Spleen (tissue), 11 donors: Measurements from ENCODE around the gene ANKRD29. TPM values are rescaled to one million over a fixed set of nuclear protein-coding genes. Genes with fewer than 3 reads are reported as not detected.

ENCODE experiments used
- DNase-seq: peaks from one replicate; pipeline ENCODE4 v3.0.0-alpha.2; 2020
- H3K27ac ChIP-seq, 8 donors: fragments of 200-600 bp; sonication (generic) in 7 of 8; 1 replicate in 4 of 8; 2 replicates in 4 of 8; pipeline versions ENCODE4 v1.5.0 to v1.8.0; 2016 to 2021; ENCODE audit warnings: inconsistent platforms in 4 of 8, mild to moderate bottlenecking in 4 of 8, moderate library complexity in 1 of 8
- H3K27me3 ChIP-seq, 7 donors: fragments of 200-600 bp; sonication (generic) in 6 of 7; replicated peaks in 1 of 7; 1 replicate in 4 of 7; 2 replicates in 3 of 7; pipeline versions ENCODE4 v1.5.0 to v1.8.0; 2016 to 2021; ENCODE audit warnings: inconsistent platforms in 3 of 7, mild to moderate bottlenecking in 1 of 7
- H3K36me3 ChIP-seq, 6 donors: fragments of 200-600 bp; sonication (generic) in 5 of 6; 1 replicate in 4 of 6; 2 replicates in 2 of 6; pipeline versions ENCODE4 v1.5.0 to v1.8.0; 2016 to 2021; ENCODE audit warnings: inconsistent platforms in 2 of 6
- H3K4me1 ChIP-seq, 6 donors: fragments of 200-600 bp; sonication (generic) in 5 of 6; 1 replicate in 3 of 6; 2 replicates in 3 of 6; pipeline versions ENCODE4 v1.5.0 to v1.8.0; 2016 to 2021; ENCODE audit warnings: inconsistent platforms in 3 of 6
- H3K4me3 ChIP-seq, 8 donors: fragments of 200-600 bp; sonication (generic) in 7 of 8; 1 replicate in 4 of 8; 2 replicates in 4 of 8; pipeline versions ENCODE4 v1.5.0 to v1.8.0; 2016 to 2021; ENCODE audit warnings: inconsistent platforms in 4 of 8, mild to moderate bottlenecking in 4 of 8, moderate library complexity in 2 of 8
- H3K9me3 ChIP-seq, 8 donors: fragments of 200-600 bp; sonication (generic) in 7 of 8; 1 replicate in 4 of 8; 2 replicates in 4 of 8; pipeline versions ENCODE4 v1.5.0 to v1.8.0; 2016 to 2021; ENCODE audit warnings: inconsistent platforms in 4 of 8
- CTCF ChIP-seq, 11 experiments: fragments of 200-600 bp in 7 of 11; fragments of 450-650 bp in 4 of 11; sonication (generic) in 4 of 11; IDR thresholded peaks in 8 of 11; conservative IDR thresholded peaks in 3 of 11; 1 replicate in 7 of 11; 2 replicates in 4 of 11; pipeline versions ENCODE4 v1.4.0 to v1.8.0; 2016 to 2021; ENCODE audit warnings: antibody characterized with exemption in 11 of 11, inconsistent platforms in 4 of 11, mild to moderate bottlenecking in 1 of 11
- POLR2A ChIP-seq, 3 donors: fragments of 450-650 bp; IDR thresholded peaks; one replicate each; pipeline ENCODE4 v1.5.1; 2017; ENCODE audit warnings: antibody characterized with exemption in 3 of 3, mild to moderate bottlenecking in 1 of 3
- POLR2AphosphoS5 ChIP-seq, 3 donors: sonication (generic); formaldehyde crosslinking; IDR thresholded peaks; one replicate each; pipeline ENCODE4 v1.5.1; 2017; ENCODE audit warnings: antibody characterized with exemption in 3 of 3
- WGBS, 5 donors: extraction: QIAGEN DNeasy Blood & Tissue Kit in 3 of 5; methylation state at CpG; one replicate each; pipeline versions ENCODE4 v1.1.5 to v1.1.7; 2013 to 2018; 5-methylcytosine and 5-hydroxymethylcytosine counted together
- intact Hi-C: fragments of 100-400 bp; cut with DNase I; formaldehyde crosslinking; loops from one replicate; pipeline ENCODE4 v1.15.0; 2023; ENCODE audit warnings: low total_unique reads
- polyA plus RNA-seq, 3 donors: library from polyadenylated mRNA; stranded (reverse); fragments of 200-250 nt; gene quantifications; one replicate each; pipeline ENCODE4 v1.2.1, GENCODE V29; 2013
- total RNA-seq, 7 donors: library from RNA; depleted of rRNA in 3 of 7; stranded (reverse); fragments of >200 nt in 3 of 7; fragmentation: NEBNext Ultra II Directional in 4 of 7; extraction: Animal tissue kit (Norgen Biotek cat#: 25700) in 4 of 7; gene quantifications; one replicate each; pipeline versions ENCODE4 v1.1.0 to v1.2.1, GENCODE V29; 2016 to 2021
- donor health status: healthy with polysubstance abuse.
- donor health status: DM: no; HTN: no; CAD: no; lungs with moderate emphysema.
- donor health status: DM: no; HTN: no; CAD: no.
- donor health status: Bipolar disorder and iron deficiency.
- donor health status: healthy.
- donor health status: DM: no; HTN: no; CAD: no.
- donor health status: DM: yes; HTN: yes; CAD: no.

ANKRD29 gene
- total and polyA plus RNA-seq, 10 donors = 1.6 to 10.6 (median 3.7) TPM

- Histone ChIP-seq H3K36me3 (no peaks in the 10 kb centered on the region), H3K4me3 (no peak overlapping the region), H3K9me3 (no peaks in the 10 kb centered on the region), H3K27me3 (peaks cover 0 to 5% (median 0%) of the 10 kb centered on the region in 7 donors), H3K27ac (no peak overlapping the region), H3K4me1 (peaks cover 0 to 11% (median 6%) of the 10 kb centered on the region in 6 donors)
- no peak for DNase-seq
- 0 to 86% (median 26%) methylated on average over 1 of the region's 1 CpG for WGBS, 5 donors
- TF ChIP-seq POLR2A (IDR thresholded peaks at IDR 0.05) = no peak
- TF ChIP-seq POLR2AphosphoS5 (IDR thresholded peaks at IDR 0.05) = no peak
- no peak for TF ChIP-seq CTCF (IDR thresholded peaks at IDR 0.05 in 8 of 11, conservative IDR thresholded peaks at IDR 0.05 in 3 of 11)
- intact Hi-C loops = no loop called here
These were observed 71.7 kb downstream of the ANKRD29 start for GRCh38 chr18:23591011-23591410.

GRCh38 chr18:23588836-23589560, 73.7 kb downstream of the ANKRD29 start:
- no peak for DNase-seq
- intact Hi-C loops = loop anchor here (5.0 kb wide), 2 partner anchors 72 to 87 kb away; partner anchors contain the start of gene RMC1
- no peaks in the 10 kb centered on the region for H3K9me3 ChIP-seq
- peaks cover 0 to 5% (median 0%) of the 10 kb centered on the region in 7 donors for H3K27me3 ChIP-seq
- 92 to 95% (median 94%) methylated on average over 11 of the region's 11 CpGs for WGBS, 5 donors
- H3K27ac ChIP-seq = no peak overlapping the region
- no peak overlapping the region for H3K4me3 ChIP-seq
- TF ChIP-seq POLR2A (IDR thresholded peaks at IDR 0.05) (no peak), CTCF (IDR thresholded peaks at IDR 0.05 in 8 of 11, conservative IDR thresholded peaks at IDR 0.05 in 3 of 11) (no peak), POLR2AphosphoS5 (IDR thresholded peaks at IDR 0.05) (no peak)
- H3K36me3 ChIP-seq = no peaks in the 10 kb centered on the region
- peaks cover 13 to 30% (median 21%) of the 10 kb centered on the region in 6 donors for H3K4me1 ChIP-seq

- Histone ChIP-seq H3K27me3 (peaks cover 0 to 5% (median 0%) of the 10 kb centered on the region in 7 donors), H3K4me1 (peaks cover 13 to 48% (median 34%) of the 10 kb centered on the region in 6 donors), H3K27ac (peak overlapping the region; percentile 97 to 100 (median 99)), H3K9me3 (no peaks in the 10 kb centered on the region), H3K4me3 (peak overlapping the region in 5 of 8 donors; percentile 64 to 96 (median 86)), H3K36me3 (no peaks in the 10 kb centered on the region)
- TF ChIP-seq POLR2A (IDR thresholded peaks at IDR 0.05) = no peak
- no peak for TF ChIP-seq POLR2AphosphoS5 (IDR thresholded peaks at IDR 0.05)
- TF ChIP-seq CTCF (IDR thresholded peaks at IDR 0.05 in 8 of 11, conservative IDR thresholded peaks at IDR 0.05 in 3 of 11) = peak in 4 of 11 experiments; percentile 3 to 53 (median 32)
- intact Hi-C loops = loop anchor here (5.0 kb wide), 2 partner anchors 70 to 85 kb away; partner anchors contain the start of gene RMC1
- 36 to 44% (median 37%) methylated on average over 7 of the region's 7 CpGs for WGBS, 5 donors
- peak; percentile 82 for DNase-seq
These were observed 75.5 kb downstream of the ANKRD29 start for GRCh38 chr18:23587220-23587642.
